SHP77 treated with DMSO at 0.1 percent for 48 hours (cell line): Measurements from ENCODE around the gene SLC29A1.
"Not testable (repeated sequence)": the region's sequence is repeated elsewhere in the genome, so short reads cannot be mapped to it uniquely, and the experiment has no call there.

Source experiments
- DNase-seq: peaks from one replicate; lab custom pipeline; 2025; lab: John Stamatoyannopoulos, UW

The SLC29A1 gene

GRCh38 chr6:44222486-44223318, 693 bp upstream of the SLC29A1 start:
- DNase-seq = no peak

- no peak for DNase-seq
Measured at GRCh38 chr6:44224029-44224964, 902 bp downstream of the SLC29A1 start.

- no peak for DNase-seq
Measured at GRCh38 chr6:44224965-44225305, 1.5 kb downstream of the SLC29A1 start.

- no peak for DNase-seq
Measured at GRCh38 chr6:44225579-44226325, 2.4 kb downstream of the SLC29A1 start.

GRCh38 chr6:44226368-44227147, 3.2 kb downstream of the SLC29A1 start:
- DNase-seq = no peak

- no peak for DNase-seq
Measured at GRCh38 chr6:44227148-44227793, 3.9 kb downstream of the SLC29A1 start.

- DNase-seq = no peak
Measured at GRCh38 chr6:44228031-44228430, 4.6 kb downstream of the SLC29A1 start.

- DNase-seq = no peak
Measured at GRCh38 chr6:44228433-44228832, 5.0 kb downstream of the SLC29A1 start.

GRCh38 chr6:44228836-44229235, 5.4 kb downstream of the SLC29A1 start:
- no peak for DNase-seq

- DNase-seq = no peak
Measured at GRCh38 chr6:44229376-44230033, 6.1 kb downstream of the SLC29A1 start.

GRCh38 chr6:44230034-44230675, 6.8 kb downstream of the SLC29A1 start:
- no peak for DNase-seq

GRCh38 chr6:44231426-44231825, 8.0 kb downstream of the SLC29A1 start:
- not testable (repeated sequence) for DNase-seq

- DNase-seq = no peak
Measured at GRCh38 chr6:44232676-44233566, 9.5 kb downstream of the SLC29A1 start.

GRCh38 chr6:44233567-44234100, 10.2 kb downstream of the SLC29A1 start:
- DNase-seq = no peak

GRCh38 chr6:44234101-44235025, 11.0 kb downstream of the SLC29A1 start:
- no peak for DNase-seq

GRCh38 chr6:44235269-44235668, 11.9 kb downstream of the SLC29A1 start:
- no peak for DNase-seq

- DNase-seq = no peak
Measured at GRCh38 chr6:44235891-44236516, 12.6 kb downstream of the SLC29A1 start.
